ENCODE measurements around the gene RALGDS.
"Not testable (repeated sequence)": the region's sequence is repeated elsewhere in the genome, so short reads cannot be mapped to it uniquely, and the experiment has no call there.

Gene RALGDS

GRCh38 chr9:133094842-133095393, 26.1 kb downstream of the RALGDS start:
- no peak overlapping the region for H3K14ac ChIP-seq (ENCODE audit: low read length in 2 of 2)
- no peak overlapping the region for H2BK15ac ChIP-seq (ENCODE audit: low read depth, poor library complexity, severe bottlenecking)
- peaks cover 31 to 38% of the 10 kb centered on the region in 2 experiments for H3K36me3 ChIP-seq (ENCODE audit: control insufficient read depth in 1 of 2, insufficient read depth in 2 of 2, low read depth in 1 of 2, low read length in 2 of 2)
- peaks cover 11% of the 10 kb centered on the region for H3K9me3 ChIP-seq (ENCODE audit: control insufficient read depth, low read length)
- no peak overlapping the region for H4K8ac ChIP-seq (ENCODE audit: low read length)
- WGBS: 100% methylated on average over 3 of the region's 3 CpGs
- no peak overlapping the region for H2BK120ac ChIP-seq (ENCODE audit: low read depth, low read length)
- no peak overlapping the region for H3K9ac ChIP-seq (ENCODE audit: low read length)
- H4K91ac ChIP-seq (ENCODE audit: low read length): no peak overlapping the region
- DNase-seq: no peak
- H3K79me1 ChIP-seq (replicated peaks; ENCODE audit: low read length, poor library complexity, severe bottlenecking): peaks cover 1% of the 10 kb centered on the region
- no peak overlapping the region for H3K4me2 ChIP-seq (ENCODE audit: low read length, poor library complexity, severe bottlenecking)
- no peaks in the 10 kb centered on the region for H3K4me1 ChIP-seq (ENCODE audit: control insufficient read depth, insufficient read depth, low read depth, low read length)
- H2AK5ac ChIP-seq (ENCODE audit: low read length, severe bottlenecking): no peak overlapping the region
- no peaks in the 10 kb centered on the region for H3K27me3 ChIP-seq (ENCODE audit: control insufficient read depth in 1 of 2, insufficient read depth in 1 of 2, low read length in 2 of 2)
- H3K18ac ChIP-seq (ENCODE audit: low read depth in 1 of 2, low read length in 2 of 2): no peak overlapping the region
- H3K23ac ChIP-seq (ENCODE audit: low read length in 2 of 2): no peak overlapping the region
- no peak overlapping the region for H2AFZ ChIP-seq (ENCODE audit: low read depth, low read length)
- no peak overlapping the region for H3K4ac ChIP-seq (ENCODE audit: low read depth in 1 of 2, low read length in 2 of 2)
- no peak overlapping the region for H3K27ac ChIP-seq (ENCODE audit: low read length, poor library complexity, severe bottlenecking)
- H2BK12ac ChIP-seq (ENCODE audit: low read length in 2 of 2): no peak overlapping the region
- no peak overlapping the region for H3K4me3 ChIP-seq (ENCODE audit: insufficient read depth in 1 of 2, low read depth in 1 of 2, low read length in 2 of 2)
- no peak overlapping the region for H2BK5ac ChIP-seq (ENCODE audit: low read depth, low read length, poor library complexity, severe bottlenecking)

- not testable (repeated sequence) for H3K4me2 ChIP-seq (ENCODE audit: low read length, poor library complexity, severe bottlenecking); H3K27me3 ChIP-seq (ENCODE audit: control insufficient read depth in 1 of 2, insufficient read depth in 1 of 2, low read length in 2 of 2); DNase-seq; H4K91ac ChIP-seq (ENCODE audit: low read length); H3K27ac ChIP-seq (ENCODE audit: low read length, poor library complexity, severe bottlenecking); H2BK12ac ChIP-seq (ENCODE audit: low read length in 2 of 2); H3K18ac ChIP-seq (ENCODE audit: low read depth in 1 of 2, low read length in 2 of 2); H3K9ac ChIP-seq (ENCODE audit: low read length); H4K8ac ChIP-seq (ENCODE audit: low read length); H3K4ac ChIP-seq (ENCODE audit: low read depth in 1 of 2, low read length in 2 of 2); H2BK120ac ChIP-seq (ENCODE audit: low read depth, low read length); H2BK15ac ChIP-seq (ENCODE audit: low read depth, poor library complexity, severe bottlenecking); H2AFZ ChIP-seq (ENCODE audit: low read depth, low read length); H2BK5ac ChIP-seq (ENCODE audit: low read depth, low read length, poor library complexity, severe bottlenecking); H2AK5ac ChIP-seq (ENCODE audit: low read length, severe bottlenecking); H3K79me1 ChIP-seq (replicated peaks; ENCODE audit: low read length, poor library complexity, severe bottlenecking); H3K4me1 ChIP-seq (ENCODE audit: control insufficient read depth, insufficient read depth, low read depth, low read length); H3K14ac ChIP-seq (ENCODE audit: low read length in 2 of 2); H3K23ac ChIP-seq (ENCODE audit: low read length in 2 of 2); H3K4me3 ChIP-seq (ENCODE audit: insufficient read depth in 1 of 2, low read depth in 1 of 2, low read length in 2 of 2)
- H3K9me3 ChIP-seq (ENCODE audit: control insufficient read depth, low read length): peaks cover 11% of the 10 kb centered on the region
- H3K36me3 ChIP-seq (ENCODE audit: control insufficient read depth in 1 of 2, insufficient read depth in 2 of 2, low read depth in 1 of 2, low read length in 2 of 2): peaks cover 27 to 32% of the 10 kb centered on the region in 2 experiments
- WGBS: 92% methylated on average over 2 of the region's 4 CpGs
Measured at GRCh38 chr9:133094351-133094750, 26.7 kb downstream of the RALGDS start.

DNA sequence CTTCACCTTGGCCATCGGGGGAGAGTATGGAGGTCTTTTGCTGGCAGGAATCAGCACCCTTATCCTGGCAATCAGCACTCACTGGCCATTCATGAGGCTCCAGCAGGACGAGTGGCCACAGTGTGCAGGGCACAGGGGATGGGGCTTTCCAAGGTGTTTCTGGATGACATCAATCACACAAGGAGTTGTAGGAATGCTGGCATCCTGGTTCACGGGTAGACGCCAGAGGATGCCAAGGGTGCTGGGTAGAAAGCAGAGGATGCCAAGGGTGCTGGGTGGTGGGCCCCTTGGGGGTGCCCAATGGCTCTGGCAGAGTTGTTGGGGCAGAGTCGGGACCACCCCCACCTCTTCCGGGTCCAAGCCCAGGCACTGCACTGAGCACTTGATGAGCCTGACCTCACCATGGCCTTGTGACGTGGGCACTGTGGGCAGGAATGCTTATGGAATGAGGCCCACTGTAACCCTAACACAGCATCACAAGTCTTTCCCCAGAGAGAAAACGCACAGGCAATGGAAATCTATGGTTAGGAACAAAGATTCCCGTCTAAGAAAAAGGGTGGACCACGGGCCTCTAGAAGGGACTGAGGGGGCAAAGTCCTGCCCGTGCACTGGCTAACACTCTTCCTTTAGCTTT, 30.2 kb downstream of the RALGDS start:
- Histone ChIP-seq H3K4me1 (ENCODE audit: control insufficient read depth, insufficient read depth, low read depth, low read length) (peaks cover 2% of the 10 kb centered on the region), H3K27ac (ENCODE audit: low read length, poor library complexity, severe bottlenecking) (no peak overlapping the region), H3K4ac (ENCODE audit: low read depth in 1 of 2, low read length in 2 of 2) (no peak overlapping the region), H3K23ac (ENCODE audit: low read length in 2 of 2) (no peak overlapping the region), H3K27me3 (ENCODE audit: control insufficient read depth in 1 of 2, insufficient read depth in 1 of 2, low read length in 2 of 2) (peaks cover 0 to 3% of the 10 kb centered on the region in 2 experiments), H3K36me3 (ENCODE audit: control insufficient read depth in 1 of 2, insufficient read depth in 2 of 2, low read depth in 1 of 2, low read length in 2 of 2) (peaks cover 0 to 7% of the 10 kb centered on the region in 2 experiments), H4K8ac (ENCODE audit: low read length) (no peak overlapping the region), H3K9me3 (ENCODE audit: control insufficient read depth, low read length) (peaks cover under 1% of the 10 kb centered on the region), H3K79me1 (replicated peaks; ENCODE audit: low read length, poor library complexity, severe bottlenecking) (no peaks in the 10 kb centered on the region), H3K14ac (ENCODE audit: low read length in 2 of 2) (no peak overlapping the region), H3K4me2 (ENCODE audit: low read length, poor library complexity, severe bottlenecking) (no peak overlapping the region), H2BK120ac (ENCODE audit: low read depth, low read length) (no peak overlapping the region), H3K4me3 (ENCODE audit: insufficient read depth in 1 of 2, low read depth in 1 of 2, low read length in 2 of 2) (no peak overlapping the region), H3K18ac (ENCODE audit: low read depth in 1 of 2, low read length in 2 of 2) (peak overlapping the region in 1 of 2 experiments; percentile 48), H2BK5ac (ENCODE audit: low read depth, low read length, poor library complexity, severe bottlenecking) (no peak overlapping the region), H2AK5ac (ENCODE audit: low read length, severe bottlenecking) (no peak overlapping the region), H2BK15ac (ENCODE audit: low read depth, poor library complexity, severe bottlenecking) (no peak overlapping the region), H2BK12ac (ENCODE audit: low read length in 2 of 2) (no peak overlapping the region), H2AFZ (ENCODE audit: low read depth, low read length) (no peak overlapping the region), H3K9ac (ENCODE audit: low read length) (no peak overlapping the region), H4K91ac (ENCODE audit: low read length) (no peak overlapping the region)
- DNase-seq: no peak
- 90% methylated on average over 9 of the region's 11 CpGs for WGBS

DNA sequence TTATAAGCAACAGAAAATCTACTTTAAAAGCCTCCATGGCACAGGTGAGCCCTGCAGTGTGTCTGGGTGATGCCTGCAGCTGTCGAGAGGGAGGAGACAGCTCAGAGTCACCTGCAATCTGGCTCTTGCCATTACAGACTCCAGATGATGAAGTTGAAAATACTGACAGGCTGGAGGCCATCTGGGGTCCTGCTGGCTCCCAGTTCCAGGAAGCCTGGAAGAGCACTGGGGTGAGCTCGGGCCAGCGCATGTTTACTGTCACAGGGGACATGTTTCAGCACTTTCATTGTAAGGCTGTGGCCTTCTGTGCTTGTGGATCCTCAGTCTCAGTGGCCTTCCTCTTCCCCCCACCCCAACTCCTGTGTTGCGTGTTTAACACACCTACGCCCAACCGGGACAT, 30.9 kb downstream of the RALGDS start:
- no peak overlapping the region for H3K27ac ChIP-seq (ENCODE audit: low read length, poor library complexity, severe bottlenecking)
- H4K91ac ChIP-seq (ENCODE audit: low read length): no peak overlapping the region
- no peaks in the 10 kb centered on the region for H3K9me3 ChIP-seq (ENCODE audit: control insufficient read depth, low read length)
- H3K79me1 ChIP-seq (replicated peaks; ENCODE audit: low read length, poor library complexity, severe bottlenecking): no peaks in the 10 kb centered on the region
- no peak overlapping the region for H2BK12ac ChIP-seq (ENCODE audit: low read length in 2 of 2)
- peaks cover 2% of the 10 kb centered on the region for H3K4me1 ChIP-seq (ENCODE audit: control insufficient read depth, insufficient read depth, low read depth, low read length)
- no peak overlapping the region for H2AFZ ChIP-seq (ENCODE audit: low read depth, low read length)
- no peak overlapping the region for H4K8ac ChIP-seq (ENCODE audit: low read length)
- H2BK5ac ChIP-seq (ENCODE audit: low read depth, low read length, poor library complexity, severe bottlenecking): no peak overlapping the region
- WGBS: 78% methylated on average over 6 of the region's 6 CpGs
- H3K9ac ChIP-seq (ENCODE audit: low read length): no peak overlapping the region
- no peak overlapping the region for H3K23ac ChIP-seq (ENCODE audit: low read length in 2 of 2)
- no peak overlapping the region for H2BK120ac ChIP-seq (ENCODE audit: low read depth, low read length)
- peaks cover 0 to 7% of the 10 kb centered on the region in 2 experiments for H3K36me3 ChIP-seq (ENCODE audit: control insufficient read depth in 1 of 2, insufficient read depth in 2 of 2, low read depth in 1 of 2, low read length in 2 of 2)
- no peak overlapping the region for H2AK5ac ChIP-seq (ENCODE audit: low read length, severe bottlenecking)
- H3K4me3 ChIP-seq (ENCODE audit: insufficient read depth in 1 of 2, low read depth in 1 of 2, low read length in 2 of 2): no peak overlapping the region
- H3K14ac ChIP-seq (ENCODE audit: low read length in 2 of 2): peak overlapping the region in 1 of 2 experiments; percentile 48
- no peak overlapping the region for H3K4me2 ChIP-seq (ENCODE audit: low read length, poor library complexity, severe bottlenecking)
- H2BK15ac ChIP-seq (ENCODE audit: low read depth, poor library complexity, severe bottlenecking): no peak overlapping the region
- no peak for DNase-seq
- H3K4ac ChIP-seq (ENCODE audit: low read depth in 1 of 2, low read length in 2 of 2): no peak overlapping the region
- H3K18ac ChIP-seq (ENCODE audit: low read depth in 1 of 2, low read length in 2 of 2): peak overlapping the region in 1 of 2 experiments; percentile 8
- H3K27me3 ChIP-seq (ENCODE audit: control insufficient read depth in 1 of 2, insufficient read depth in 1 of 2, low read length in 2 of 2): peaks cover 0 to 3% of the 10 kb centered on the region in 2 experiments

All from mesenchymal stem cell (in vitro differentiated cells and primary cell).